Endodermal cell (in vitro differentiated cells): Measurements from ENCODE around the gene CASP10. TPM values are rescaled to one million over a fixed set of nuclear protein-coding genes. Genes with fewer than 3 reads are reported as not detected.

Experiments used
- DNase-seq: peaks from one replicate; pipeline ENCODE4 v3.0.0-alpha.2; 2017
- H3K27ac ChIP-seq: 2 replicates; pipeline ENCODE4 v1.5.1; 2013; ENCODE audit warnings: mild to moderate bottlenecking, low read depth, low read length, moderate library complexity
- H3K27me3 ChIP-seq: 2 replicates; pipeline ENCODE4 v1.6.1; 2013; ENCODE audit warnings: mild to moderate bottlenecking, low read length, moderate library complexity; ENCODE audit not compliant: insufficient read depth, control insufficient read depth, poor library complexity, severe bottlenecking
- H3K36me3 ChIP-seq: 2 replicates; pipeline ENCODE4 v1.7.0; 2013; ENCODE audit warnings: mild to moderate bottlenecking, low read length, moderate library complexity; ENCODE audit not compliant: control insufficient read depth, insufficient read depth
- H3K4me1 ChIP-seq: one replicate; pipeline ENCODE4 v1.7.0; 2013; ENCODE audit warnings: low read length; ENCODE audit not compliant: control insufficient read depth, insufficient read depth
- H3K4me3 ChIP-seq: 2 replicates; pipeline ENCODE4 v1.5.1; 2013; ENCODE audit warnings: mild to moderate bottlenecking, low read length, moderate library complexity
- H3K9ac ChIP-seq: 2 replicates; pipeline ENCODE4 v1.6.1; 2013; ENCODE audit warnings: mild to moderate bottlenecking, low read length, moderate library complexity; ENCODE audit not compliant: poor library complexity, severe bottlenecking; ENCODE audit errors: extremely low read depth
- H3K9me3 ChIP-seq: 2 replicates; pipeline ENCODE4 v1.6.1; 2013; ENCODE audit warnings: mild to moderate bottlenecking, low read length, moderate library complexity; ENCODE audit not compliant: control insufficient read depth
- H3K27ac Mint-ChIP-seq: 2 replicates; pipeline ENCODE4 v1.8.0; 2020; ENCODE audit warnings: mixed read lengths
- H3K27me3 Mint-ChIP-seq: 2 replicates; pipeline ENCODE4 v1.8.0; 2021; ENCODE audit warnings: mild to moderate bottlenecking, mixed read lengths; ENCODE audit not compliant: insufficient read depth
- H3K36me3 Mint-ChIP-seq: 2 replicates; pipeline ENCODE4 v1.8.0; 2020; ENCODE audit warnings: low read depth, mixed read lengths
- H3K4me1 Mint-ChIP-seq: 2 replicates; pipeline ENCODE4 v1.8.0; 2020; ENCODE audit warnings: mixed read lengths
- H3K4me3 Mint-ChIP-seq: 2 replicates; pipeline ENCODE4 v1.8.0; 2020; ENCODE audit warnings: mild to moderate bottlenecking, moderate library complexity, mixed read lengths
- H3K9me3 Mint-ChIP-seq: 2 replicates; pipeline ENCODE4 v1.8.0; 2020; ENCODE audit warnings: mild to moderate bottlenecking, mixed read lengths
- CTCF ChIP-seq: fragments of 200-600 bp; sonication (generic); conservative IDR thresholded peaks from 2 replicates; pipeline ENCODE4 v1.5.0; 2021; ENCODE audit warnings: antibody characterized with exemption, mild to moderate bottlenecking
- WGBS, 2 experiments: methylation state at CpG; one replicate each; pipeline versions ENCODE4 v1.1.5 to v1.1.7; 2013; ENCODE audit warnings: missing lambda C conversion rate in 2 of 2, mixed read lengths in 1 of 2; ENCODE audit not compliant: insufficient coverage in 1 of 2, insufficient read length in 1 of 2; 5-methylcytosine and 5-hydroxymethylcytosine counted together
- total RNA-seq, 2 donors: library from RNA; stranded (reverse); fragmentation: NEBNext Ultra II Directional in 1 of 2; extraction: Animal tissue kit (Norgen Biotek cat#: 25700) in 1 of 2; gene quantifications; 2 replicates in 1 of 2; 3 replicates in 1 of 2; pipeline ENCODE4 v1.2.1, GENCODE V29; 2021

The CASP10 gene
- total RNA-seq, 2 donors from 2014 or later: 6.0 to 24.5 TPM

- no peak overlapping the region for H3K4me3 ChIP-seq
- H3K4me3 Mint-ChIP-seq: no peak overlapping the region
- H3K27me3 Mint-ChIP-seq: no peaks in the 10 kb centered on the region
- H3K36me3 Mint-ChIP-seq: no peaks in the 10 kb centered on the region
- no peaks in the 10 kb centered on the region for H3K4me1 ChIP-seq
- no peaks in the 10 kb centered on the region for H3K27me3 ChIP-seq
- DNase-seq: no peak
- 94 to 99% methylated on average over 8 to 12 of the region's 12 CpGs for WGBS, 2 experiments
- TF ChIP-seq CTCF: no peak
- no peaks in the 10 kb centered on the region for H3K36me3 ChIP-seq
- no peak overlapping the region for H3K9ac ChIP-seq
- no peak overlapping the region for H3K27ac ChIP-seq
- H3K9me3 Mint-ChIP-seq: no peaks in the 10 kb centered on the region
- H3K27ac Mint-ChIP-seq: no peak overlapping the region
- no peaks in the 10 kb centered on the region for H3K4me1 Mint-ChIP-seq
- H3K9me3 ChIP-seq: no peaks in the 10 kb centered on the region
Observed at GRCh38 chr2:201267278-201268030, 84.5 kb downstream of the CASP10 start.

GRCh38 chr2:201269764-201270163 lies 86.8 kb downstream of the CASP10 start:
- Histone ChIP-seq H3K9ac (no peak overlapping the region), H3K4me3 (no peak overlapping the region), H3K27ac (no peak overlapping the region), H3K9me3 (no peaks in the 10 kb centered on the region), H3K36me3 (no peaks in the 10 kb centered on the region), H3K4me1 (no peaks in the 10 kb centered on the region), H3K27me3 (no peaks in the 10 kb centered on the region)
- TF ChIP-seq CTCF: no peak
- Mint-ChIP-seq H3K4me3 (no peak overlapping the region), H3K4me1 (no peaks in the 10 kb centered on the region), H3K27ac (no peak overlapping the region), H3K36me3 (no peaks in the 10 kb centered on the region), H3K27me3 (no peaks in the 10 kb centered on the region), H3K9me3 (no peaks in the 10 kb centered on the region)
- DNase-seq: no peak
- no CpG with 5 or more reads among the region's 2 CpGs for WGBS, 2 experiments

- Histone ChIP-seq H3K27ac (no peak overlapping the region), H3K4me1 (no peaks in the 10 kb centered on the region), H3K9me3 (no peaks in the 10 kb centered on the region), H3K9ac (no peak overlapping the region), H3K4me3 (no peak overlapping the region), H3K27me3 (no peaks in the 10 kb centered on the region), H3K36me3 (no peaks in the 10 kb centered on the region)
- Mint-ChIP-seq H3K9me3 (no peaks in the 10 kb centered on the region), H3K4me3 (no peak overlapping the region), H3K27ac (no peak overlapping the region), H3K27me3 (no peaks in the 10 kb centered on the region), H3K36me3 (no peaks in the 10 kb centered on the region), H3K4me1 (no peaks in the 10 kb centered on the region)
- no peak for DNase-seq
- WGBS, 2 experiments: 87 to 94% methylated on average over 5 to 9 of the region's 9 CpGs
- peak; percentile 24 for TF ChIP-seq CTCF
Observed at GRCh38 chr2:201270293-201271001, 87.5 kb downstream of the CASP10 start.
